IgD-negative memory B cell (primary cell): ENCODE results near the gene ARVCF. TPM values are rescaled to one million over a fixed set of nuclear protein-coding genes. Genes with fewer than 3 reads are reported as not detected.
A peak's percentile ranks its signal among the peaks of the same experiment; 100 is the strongest.

Experiments
- H3K27ac Mint-ChIP-seq, 3 donors: one replicate each; pipeline ENCODE4 v1.8.0; 2020 to 2022; ENCODE audit warnings: mild to moderate bottlenecking in 3 of 3, mixed read lengths in 3 of 3, moderate library complexity in 1 of 3
- H3K27me3 Mint-ChIP-seq: one replicate; pipeline ENCODE4 v1.8.0; 2021; ENCODE audit warnings: mixed read lengths
- H3K36me3 Mint-ChIP-seq: one replicate; pipeline ENCODE4 v1.8.0; 2020; ENCODE audit warnings: mild to moderate bottlenecking, mixed read lengths
- H3K4me1 Mint-ChIP-seq, 3 donors: one replicate each; pipeline ENCODE4 v1.8.0; 2020 to 2022; ENCODE audit warnings: mixed read lengths in 3 of 3, mild to moderate bottlenecking in 1 of 3
- H3K4me3 Mint-ChIP-seq, 4 donors: one replicate each; pipeline ENCODE4 v1.8.0; 2020 to 2022; ENCODE audit warnings: mild to moderate bottlenecking in 4 of 4, mixed read lengths in 4 of 4, moderate library complexity in 3 of 4
- H3K9me3 Mint-ChIP-seq, 3 donors: one replicate each; pipeline ENCODE4 v1.8.0; 2020 to 2021; ENCODE audit warnings: mixed read lengths in 3 of 3, mild to moderate bottlenecking in 1 of 3
- polyA plus RNA-seq: library from polyadenylated mRNA; unstranded; fragments of 300-500 nt; fragmentation: Illumina TruSeq; gene quantifications from one replicate; pipeline ENCODE4 v1.2.3, GENCODE V29; 2021

The ARVCF gene
- polyA plus RNA-seq, 1 donor from 2014 or later, result 0.16 TPM

- Mint-ChIP-seq H3K27ac (no peak overlapping the region), H3K4me1 (no peaks in the 10 kb centered on the region), H3K4me3 (no peak overlapping the region)
Observed at GRCh38 chr22:19967850-19968449, 48.7 kb downstream of the ARVCF start.

GRCh38 chr22:19966908-19967750, 49.5 kb downstream of the ARVCF start:
- Mint-ChIP-seq H3K4me1 (peaks cover 0 to 2% (median 0%) of the 10 kb centered on the region in 3 donors), H3K9me3 (no peaks in the 10 kb centered on the region), H3K27ac (peak overlapping the region in 1 of 3 donors; percentile 74), H3K36me3 (peaks cover 3% of the 10 kb centered on the region), H3K4me3 (no peak overlapping the region), H3K27me3 (no peaks in the 10 kb centered on the region)

More at GRCh38 chr22:19967850-19968449, 48.7 kb downstream of the ARVCF start:
- Mint-ChIP-seq H3K27me3 (no peaks in the 10 kb centered on the region), H3K36me3 (peaks cover 3% of the 10 kb centered on the region), H3K9me3 (no peaks in the 10 kb centered on the region)

- Mint-ChIP-seq H3K27me3 (no peaks in the 10 kb centered on the region), H3K9me3 (no peaks in the 10 kb centered on the region), H3K36me3 (peaks cover 3% of the 10 kb centered on the region), H3K27ac (peak overlapping the region in 1 of 3 donors; percentile 45), H3K4me1 (peaks cover 0 to 2% (median 0%) of the 10 kb centered on the region in 3 donors), H3K4me3 (no peak overlapping the region)
Observed at GRCh38 chr22:19965771-19966709, 50.6 kb downstream of the ARVCF start.

- H3K4me1 Mint-ChIP-seq, result peaks cover 0 to 2% (median 0%) of the 10 kb centered on the region in 3 donors
- no peaks in the 10 kb centered on the region for H3K27me3 Mint-ChIP-seq
- H3K4me3 Mint-ChIP-seq, result no peak overlapping the region
- no peaks in the 10 kb centered on the region for H3K9me3 Mint-ChIP-seq
- H3K36me3 Mint-ChIP-seq, result peaks cover 3% of the 10 kb centered on the region
- peak overlapping the region in 1 of 3 donors; percentile 74 for H3K27ac Mint-ChIP-seq
Observed at GRCh38 chr22:19964701-19965386, 51.8 kb downstream of the ARVCF start.

DNA sequence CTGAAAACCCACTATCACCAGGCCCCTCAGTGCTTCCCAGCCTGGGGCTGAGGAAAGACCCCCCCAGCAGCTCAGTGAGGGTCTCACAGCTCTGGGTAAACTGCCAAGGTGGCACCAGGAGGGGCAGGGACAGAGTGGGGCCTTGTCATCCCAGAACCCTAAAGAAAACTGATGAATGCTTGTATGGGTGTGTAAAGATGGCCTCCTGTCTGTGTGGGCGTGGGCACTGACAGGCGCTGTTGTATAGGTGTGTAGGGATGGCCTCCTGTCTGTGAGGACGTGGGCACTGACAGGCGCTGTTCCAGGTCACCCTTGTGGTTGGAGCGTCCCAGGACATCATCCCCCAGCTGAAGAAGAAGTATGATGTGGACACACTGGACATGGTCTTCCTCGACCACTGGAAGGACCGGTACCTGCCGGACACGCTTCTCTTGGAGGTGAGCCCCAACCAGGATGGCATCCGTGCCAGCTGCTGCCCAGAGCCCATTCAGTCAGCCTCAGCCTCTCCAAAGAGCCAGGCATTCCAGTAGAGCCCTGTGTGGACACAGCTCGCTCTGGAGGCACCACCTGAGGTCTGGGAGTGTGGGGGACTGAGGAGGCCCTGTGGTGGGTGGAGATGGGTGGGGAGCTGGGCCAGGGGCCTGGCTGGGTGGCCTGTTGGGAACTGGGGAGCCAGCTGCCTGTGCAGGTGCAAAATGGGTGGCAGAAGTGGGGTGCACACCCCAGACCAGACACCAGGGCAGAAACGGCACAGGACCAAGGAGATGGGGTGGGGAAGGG, 52.6 kb downstream of the ARVCF start:
- Mint-ChIP-seq H3K4me1 (peaks cover 0 to 2% (median 0%) of the 10 kb centered on the region in 3 donors), H3K27ac (no peak overlapping the region), H3K9me3 (no peaks in the 10 kb centered on the region), H3K27me3 (no peaks in the 10 kb centered on the region), H3K36me3 (peaks cover 3% of the 10 kb centered on the region), H3K4me3 (no peak overlapping the region)

- no peak overlapping the region for H3K27ac Mint-ChIP-seq
- H3K4me1 Mint-ChIP-seq, result peaks cover 0 to 2% (median 0%) of the 10 kb centered on the region in 3 donors
- no peaks in the 10 kb centered on the region for H3K27me3 Mint-ChIP-seq
- peaks cover 3% of the 10 kb centered on the region for H3K36me3 Mint-ChIP-seq
- no peak overlapping the region for H3K4me3 Mint-ChIP-seq
- H3K9me3 Mint-ChIP-seq, result no peaks in the 10 kb centered on the region
Observed at GRCh38 chr22:19962909-19963806, 53.5 kb downstream of the ARVCF start.

GRCh38 chr22:19962246-19962908, 54.2 kb downstream of the ARVCF start:
- Mint-ChIP-seq H3K4me3 (no peak overlapping the region), H3K27ac (no peak overlapping the region), H3K27me3 (no peaks in the 10 kb centered on the region), H3K9me3 (no peaks in the 10 kb centered on the region), H3K36me3 (peaks cover under 1% of the 10 kb centered on the region), H3K4me1 (peaks cover 0 to 2% (median 0%) of the 10 kb centered on the region in 3 donors)

DNA sequence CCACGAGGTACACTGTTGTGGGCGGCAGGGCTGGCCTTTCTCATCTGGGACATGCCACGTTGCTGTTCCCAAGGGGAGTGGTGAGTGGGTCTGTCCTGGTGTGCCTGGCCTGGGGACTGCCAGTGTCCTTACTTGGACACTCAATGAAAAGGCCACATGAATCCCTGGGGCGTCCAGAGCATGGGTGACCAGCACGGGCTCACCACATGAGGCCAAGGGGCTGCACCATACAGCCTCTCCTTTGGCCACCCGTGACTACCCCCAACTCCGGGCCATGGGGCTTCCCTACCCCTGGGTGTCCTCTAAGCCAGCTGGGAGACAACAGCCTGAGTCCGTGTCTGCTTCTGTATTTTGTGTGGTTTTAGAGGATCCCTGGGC, 54.8 kb downstream of the ARVCF start:
- peaks cover 0 to 2% (median 0%) of the 10 kb centered on the region in 3 donors for H3K4me1 Mint-ChIP-seq
- no peaks in the 10 kb centered on the region for H3K9me3 Mint-ChIP-seq
- no peak overlapping the region for H3K4me3 Mint-ChIP-seq
- H3K27me3 Mint-ChIP-seq, result no peaks in the 10 kb centered on the region
- no peaks in the 10 kb centered on the region for H3K36me3 Mint-ChIP-seq
- no peak overlapping the region for H3K27ac Mint-ChIP-seq

- Mint-ChIP-seq H3K4me1 (peaks cover 0 to 2% (median 0%) of the 10 kb centered on the region in 3 donors), H3K9me3 (no peaks in the 10 kb centered on the region), H3K27ac (no peak overlapping the region), H3K27me3 (no peaks in the 10 kb centered on the region), H3K36me3 (no peaks in the 10 kb centered on the region), H3K4me3 (no peak overlapping the region)
Observed at GRCh38 chr22:19961201-19961580, 55.4 kb downstream of the ARVCF start.

GRCh38 chr22:19960491-19961200, 56.0 kb downstream of the ARVCF start:
- H3K4me1 Mint-ChIP-seq, result peaks cover 0 to 2% (median 1%) of the 10 kb centered on the region in 3 donors
- H3K27me3 Mint-ChIP-seq, result no peaks in the 10 kb centered on the region
- H3K9me3 Mint-ChIP-seq, result no peaks in the 10 kb centered on the region
- H3K27ac Mint-ChIP-seq, result no peak overlapping the region
- H3K36me3 Mint-ChIP-seq, result no peaks in the 10 kb centered on the region
- no peak overlapping the region for H3K4me3 Mint-ChIP-seq

DNA sequence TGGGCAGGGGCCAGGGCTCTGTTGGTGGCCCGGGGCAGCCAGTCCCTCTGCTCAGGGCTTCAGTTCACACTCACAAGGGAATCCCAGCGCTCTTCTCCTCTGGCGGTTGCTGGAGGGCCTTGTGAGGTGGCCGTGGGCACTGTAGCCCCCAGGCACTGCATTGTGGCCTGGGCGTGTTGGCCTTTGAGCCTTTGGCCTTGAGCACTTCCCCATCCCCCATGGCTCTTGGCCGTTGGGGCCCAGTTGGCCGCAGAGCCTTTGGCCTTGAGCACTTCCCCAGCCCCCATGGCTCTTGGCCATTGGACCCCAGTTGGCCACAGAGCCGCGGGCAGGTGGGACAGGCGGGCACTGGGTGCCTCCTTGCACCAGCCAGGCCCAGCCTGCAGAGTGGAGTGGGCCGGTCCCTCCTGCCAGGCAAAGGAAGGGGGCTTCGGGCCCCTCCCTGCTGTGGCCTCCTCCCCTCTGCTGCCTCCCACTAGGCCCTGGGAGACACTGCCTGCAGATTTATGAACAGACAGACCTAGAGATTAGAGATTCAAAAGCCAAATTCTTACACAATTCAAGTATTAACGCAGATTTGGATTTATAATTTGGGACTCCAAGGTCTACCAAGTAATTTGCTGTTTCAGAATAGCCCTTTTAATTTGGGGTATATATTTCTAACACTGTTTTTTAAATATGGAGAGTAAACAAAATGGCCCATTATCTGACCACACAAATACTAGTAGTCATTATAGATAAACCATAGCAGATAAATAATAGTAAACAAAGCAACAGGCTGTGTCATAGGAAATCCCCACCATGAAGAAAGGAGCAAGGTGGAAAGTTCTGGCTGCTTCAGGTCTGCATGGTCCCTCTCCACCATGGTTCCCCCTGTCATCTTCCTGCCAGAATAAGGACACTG, 56.8 kb downstream of the ARVCF start:
- Mint-ChIP-seq H3K9me3 (no peaks in the 10 kb centered on the region), H3K4me1 (peaks cover 0 to 2% (median 1%) of the 10 kb centered on the region in 3 donors), H3K27me3 (no peaks in the 10 kb centered on the region), H3K27ac (no peak overlapping the region), H3K4me3 (no peak overlapping the region), H3K36me3 (no peaks in the 10 kb centered on the region)
